ENCODE measurements around the gene ARPC4. TPM values are rescaled to one million over a fixed set of nuclear protein-coding genes. Genes with fewer than 3 reads are reported as not detected.

ARPC4 gene
- total RNA-seq, 1 experiment from 2014 or later: 143 TPM

DNA sequence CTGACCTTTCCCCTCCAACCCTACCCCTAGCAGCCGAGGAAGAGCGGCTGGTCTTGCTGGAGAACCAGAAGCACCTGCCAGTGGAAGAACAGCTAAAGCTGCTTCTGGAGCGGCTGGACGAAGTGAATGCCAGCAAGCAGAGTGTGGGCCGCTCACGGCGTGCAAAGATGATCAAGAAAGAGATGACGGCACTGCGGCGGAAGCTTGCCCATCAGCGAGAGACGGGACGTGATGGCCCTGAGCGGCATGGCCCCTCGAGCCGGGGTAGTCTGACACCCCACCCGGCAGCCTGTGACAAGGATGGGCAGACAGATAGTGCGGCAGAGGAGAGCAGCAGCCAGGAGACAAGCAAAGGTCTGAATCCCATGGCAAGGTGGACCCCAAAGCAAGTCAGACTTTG is 49.3 kb upstream of the ARPC4 start:
- no peaks in the 10 kb centered on the region for H3K4me1 Mint-ChIP-seq
- no peaks in the 10 kb centered on the region for H3K27me3 Mint-ChIP-seq (ENCODE audit: low read depth)
- ChIA-PET CTCF (interaction anchor here (0.6 kb wide), 1 partner anchor 17 kb away, joined by 3 read pairs; no protein-coding TSS in a partner anchor), POLR2A (no interaction called here)
- H3K36me3 Mint-ChIP-seq: peaks cover 81% of the 10 kb centered on the region
- DNase-seq (ENCODE audit: low spot score): no peak
- H3K9me3 Mint-ChIP-seq: no peaks in the 10 kb centered on the region
- H3K4me3 Mint-ChIP-seq: no peak overlapping the region
- H3K27ac Mint-ChIP-seq: no peak overlapping the region
- no peak for ATAC-seq
- TF ChIP-seq MXD4 (CRISPR knock-in tag; IDR thresholded peaks at IDR 0.05; ENCODE audit: borderline replicate concordance) (no peak), ZNF396 (CRISPR knock-in tag; IDR thresholded peaks at IDR 0.05; ENCODE audit: borderline replicate concordance) (no peak), ZNF423 (CRISPR knock-in tag; IDR thresholded peaks at IDR 0.05) (no peak), NFYB (CRISPR knock-in tag; conservative IDR thresholded peaks at IDR 0.05; ENCODE audit: low read depth) (no peak), NFE2L1 (CRISPR knock-in tag; IDR thresholded peaks at IDR 0.05) (no peak), ZBTB21 (CRISPR knock-in tag; IDR thresholded peaks at IDR 0.05; ENCODE audit: borderline replicate concordance) (no peak)

DNA sequence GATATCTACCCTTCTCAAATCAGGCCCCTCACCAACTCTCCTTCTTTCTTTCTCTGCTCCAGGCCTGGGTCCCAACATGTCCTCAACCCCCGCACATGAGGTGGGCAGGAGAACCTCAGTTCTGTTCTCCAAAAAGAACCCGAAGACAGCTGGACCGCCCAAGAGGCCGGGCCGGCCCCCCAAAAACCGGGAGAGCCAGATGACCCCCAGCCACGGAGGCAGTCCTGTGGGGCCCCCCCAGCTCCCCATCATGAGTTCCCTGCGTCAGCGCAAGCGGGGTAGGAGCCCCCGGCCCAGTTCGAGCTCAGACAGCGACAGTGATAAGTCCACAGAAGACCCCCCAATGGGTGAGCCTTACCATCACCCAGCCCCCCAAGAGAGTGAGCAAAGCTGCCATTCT is 48.7 kb upstream of the ARPC4 start:
- peaks cover 75% of the 10 kb centered on the region for H3K36me3 Mint-ChIP-seq
- peaks cover 3% of the 10 kb centered on the region for H3K4me1 Mint-ChIP-seq
- TF ChIP-seq EMX1 (CRISPR knock-in tag; IDR thresholded peaks at IDR 0.05) (no peak), NFYB (CRISPR knock-in tag; conservative IDR thresholded peaks at IDR 0.05; ENCODE audit: low read depth) (no peak)
- H3K4me3 Mint-ChIP-seq: no peak overlapping the region
- CTCF ChIA-PET: interaction anchor here (1.0 kb wide), 1 partner anchor 17 kb away, joined by 3 read pairs; no protein-coding TSS in a partner anchor
- no peaks in the 10 kb centered on the region for H3K27me3 Mint-ChIP-seq (ENCODE audit: low read depth)
- DNase-seq (ENCODE audit: low spot score): no peak
- ATAC-seq: no peak
- no peak overlapping the region for H3K27ac Mint-ChIP-seq
- no peaks in the 10 kb centered on the region for H3K9me3 Mint-ChIP-seq
- POLR2A ChIA-PET: no interaction called here

DNA sequence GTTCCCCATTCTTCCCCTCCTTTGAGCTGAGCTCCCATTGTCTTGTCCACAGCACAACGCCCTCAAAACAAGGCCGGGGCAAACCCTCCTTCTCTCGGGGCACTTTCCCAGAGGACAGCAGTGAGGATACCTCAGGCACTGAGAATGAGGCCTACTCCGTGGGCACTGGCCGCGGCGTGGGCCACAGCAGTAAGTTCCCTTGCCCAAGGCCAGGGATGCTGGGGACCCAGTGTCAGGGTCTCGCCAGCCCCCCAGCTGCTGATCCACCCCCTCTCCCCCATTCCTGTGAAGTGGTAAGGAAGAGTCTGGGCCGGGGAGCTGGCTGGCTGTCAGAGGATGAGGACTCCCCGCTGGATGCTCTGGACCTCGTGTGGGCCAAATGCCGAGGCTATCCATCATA is 47.4 kb upstream of the ARPC4 start:
- DNase-seq (ENCODE audit: low spot score) (no peak), ATAC-seq (no peak)
- Mint-ChIP-seq H3K9me3 (no peaks in the 10 kb centered on the region), H3K36me3 (peaks cover 63% of the 10 kb centered on the region), H3K4me3 (no peak overlapping the region), H3K27ac (no peak overlapping the region), H3K27me3 (ENCODE audit: low read depth) (no peaks in the 10 kb centered on the region), H3K4me1 (peaks cover 8% of the 10 kb centered on the region)
- TF ChIP-seq, protein P1, sequence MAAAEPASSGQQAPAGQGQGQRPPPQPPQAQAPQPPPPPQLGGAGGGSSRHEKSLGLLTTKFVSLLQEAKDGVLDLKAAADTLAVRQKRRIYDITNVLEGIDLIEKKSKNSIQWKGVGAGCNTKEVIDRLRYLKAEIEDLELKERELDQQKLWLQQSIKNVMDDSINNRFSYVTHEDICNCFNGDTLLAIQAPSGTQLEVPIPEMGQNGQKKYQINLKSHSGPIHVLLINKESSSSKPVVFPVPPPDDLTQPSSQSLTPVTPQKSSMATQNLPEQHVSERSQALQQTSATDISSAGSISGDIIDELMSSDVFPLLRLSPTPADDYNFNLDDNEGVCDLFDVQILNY (CRISPR knock-in tag; IDR thresholded peaks at IDR 0.05): no peak
- no peak for TF ChIP-seq ELF4 (CRISPR knock-in tag; IDR thresholded peaks at IDR 0.05; ENCODE audit: low read depth)
- no peak for TF ChIP-seq NFATC4 (CRISPR knock-in tag; IDR thresholded peaks at IDR 0.05)
- TF ChIP-seq MXD4 (CRISPR knock-in tag; IDR thresholded peaks at IDR 0.05; ENCODE audit: borderline replicate concordance): no peak
- no peak for TF ChIP-seq ZNF317 (CRISPR knock-in tag; IDR thresholded peaks at IDR 0.05; ENCODE audit: borderline replicate concordance, low read depth)
- TF ChIP-seq, protein P2, sequence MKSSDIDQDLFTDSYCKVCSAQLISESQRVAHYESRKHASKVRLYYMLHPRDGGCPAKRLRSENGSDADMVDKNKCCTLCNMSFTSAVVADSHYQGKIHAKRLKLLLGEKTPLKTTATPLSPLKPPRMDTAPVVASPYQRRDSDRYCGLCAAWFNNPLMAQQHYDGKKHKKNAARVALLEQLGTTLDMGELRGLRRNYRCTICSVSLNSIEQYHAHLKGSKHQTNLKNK (CRISPR knock-in tag; IDR thresholded peaks at IDR 0.05): no peak
- TF ChIP-seq FOXJ3 (CRISPR knock-in tag; IDR thresholded peaks at IDR 0.05; ENCODE audit: borderline replicate concordance): no peak
- no peak for TF ChIP-seq TCF7 (CRISPR knock-in tag; IDR thresholded peaks at IDR 0.05; ENCODE audit: low read depth)
- ChIA-PET CTCF (no interaction called here), POLR2A (no interaction called here)

DNA sequence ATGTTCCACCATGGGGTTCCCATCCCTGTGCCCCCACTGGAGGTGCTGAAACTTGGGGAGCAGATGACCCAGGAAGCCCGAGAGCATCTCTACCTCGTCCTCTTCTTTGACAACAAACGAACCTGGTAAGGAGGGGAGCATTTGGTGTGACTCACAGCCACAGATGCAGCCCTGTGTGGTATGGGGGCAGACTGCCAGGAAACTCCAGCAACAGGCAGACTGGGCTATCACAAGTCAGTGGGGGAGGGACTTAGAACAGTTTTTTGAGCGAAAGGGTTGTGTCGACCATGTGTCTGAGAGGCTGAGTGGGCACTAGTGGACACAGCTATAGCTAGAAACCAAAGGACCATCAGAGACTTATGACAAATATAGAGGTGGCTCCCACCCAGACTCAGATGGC is 46.6 kb upstream of the ARPC4 start:
- DNase-seq (ENCODE audit: low spot score): no peak
- peaks cover 11% of the 10 kb centered on the region for H3K4me1 Mint-ChIP-seq
- H3K27ac Mint-ChIP-seq: no peak overlapping the region
- no peak overlapping the region for H3K4me3 Mint-ChIP-seq
- no peak for ATAC-seq
- peaks cover 56% of the 10 kb centered on the region for H3K36me3 Mint-ChIP-seq
- no peaks in the 10 kb centered on the region for H3K9me3 Mint-ChIP-seq
- POLR2A ChIA-PET: no interaction called here
- H3K27me3 Mint-ChIP-seq (ENCODE audit: low read depth): no peaks in the 10 kb centered on the region
- CTCF ChIA-PET: no interaction called here
- TF ChIP-seq ZNF219 (CRISPR knock-in tag; IDR thresholded peaks at IDR 0.05; ENCODE audit: borderline replicate concordance) (no peak), FOXJ3 (CRISPR knock-in tag; IDR thresholded peaks at IDR 0.05; ENCODE audit: borderline replicate concordance) (no peak), CREM (CRISPR knock-in tag; IDR thresholded peaks at IDR 0.05) (no peak), KAT7 (CRISPR knock-in tag; IDR thresholded peaks at IDR 0.05; ENCODE audit: borderline replicate concordance) (no peak), FOXK1 (CRISPR knock-in tag; IDR thresholded peaks at IDR 0.05) (no peak), SMAD4 (CRISPR knock-in tag; IDR thresholded peaks at IDR 0.05) (no peak), ZNF121 (CRISPR knock-in tag; IDR thresholded peaks at IDR 0.05) (no peak)
- TF ChIP-seq, protein P3, sequence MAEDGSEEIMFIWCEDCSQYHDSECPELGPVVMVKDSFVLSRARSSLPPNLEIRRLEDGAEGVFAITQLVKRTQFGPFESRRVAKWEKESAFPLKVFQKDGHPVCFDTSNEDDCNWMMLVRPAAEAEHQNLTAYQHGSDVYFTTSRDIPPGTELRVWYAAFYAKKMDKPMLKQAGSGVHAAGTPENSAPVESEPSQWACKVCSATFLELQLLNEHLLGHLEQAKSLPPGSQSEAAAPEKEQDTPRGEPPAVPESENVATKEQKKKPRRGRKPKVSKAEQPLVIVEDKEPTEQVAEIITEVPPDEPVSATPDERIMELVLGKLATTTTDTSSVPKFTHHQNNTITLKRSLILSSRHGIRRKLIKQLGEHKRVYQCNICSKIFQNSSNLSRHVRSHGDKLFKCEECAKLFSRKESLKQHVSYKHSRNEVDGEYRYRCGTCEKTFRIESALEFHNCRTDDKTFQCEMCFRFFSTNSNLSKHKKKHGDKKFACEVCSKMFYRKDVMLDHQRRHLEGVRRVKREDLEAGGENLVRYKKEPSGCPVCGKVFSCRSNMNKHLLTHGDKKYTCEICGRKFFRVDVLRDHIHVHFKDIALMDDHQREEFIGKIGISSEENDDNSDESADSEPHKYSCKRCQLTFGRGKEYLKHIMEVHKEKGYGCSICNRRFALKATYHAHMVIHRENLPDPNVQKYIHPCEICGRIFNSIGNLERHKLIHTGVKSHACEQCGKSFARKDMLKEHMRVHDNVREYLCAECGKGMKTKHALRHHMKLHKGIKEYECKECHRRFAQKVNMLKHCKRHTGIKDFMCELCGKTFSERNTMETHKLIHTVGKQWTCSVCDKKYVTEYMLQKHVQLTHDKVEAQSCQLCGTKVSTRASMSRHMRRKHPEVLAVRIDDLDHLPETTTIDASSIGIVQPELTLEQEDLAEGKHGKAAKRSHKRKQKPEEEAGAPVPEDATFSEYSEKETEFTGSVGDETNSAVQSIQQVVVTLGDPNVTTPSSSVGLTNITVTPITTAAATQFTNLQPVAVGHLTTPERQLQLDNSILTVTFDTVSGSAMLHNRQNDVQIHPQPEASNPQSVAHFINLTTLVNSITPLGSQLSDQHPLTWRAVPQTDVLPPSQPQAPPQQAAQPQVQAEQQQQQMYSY (CRISPR knock-in tag; IDR thresholded peaks at IDR 0.05): no peak
- TF ChIP-seq, protein P4, sequence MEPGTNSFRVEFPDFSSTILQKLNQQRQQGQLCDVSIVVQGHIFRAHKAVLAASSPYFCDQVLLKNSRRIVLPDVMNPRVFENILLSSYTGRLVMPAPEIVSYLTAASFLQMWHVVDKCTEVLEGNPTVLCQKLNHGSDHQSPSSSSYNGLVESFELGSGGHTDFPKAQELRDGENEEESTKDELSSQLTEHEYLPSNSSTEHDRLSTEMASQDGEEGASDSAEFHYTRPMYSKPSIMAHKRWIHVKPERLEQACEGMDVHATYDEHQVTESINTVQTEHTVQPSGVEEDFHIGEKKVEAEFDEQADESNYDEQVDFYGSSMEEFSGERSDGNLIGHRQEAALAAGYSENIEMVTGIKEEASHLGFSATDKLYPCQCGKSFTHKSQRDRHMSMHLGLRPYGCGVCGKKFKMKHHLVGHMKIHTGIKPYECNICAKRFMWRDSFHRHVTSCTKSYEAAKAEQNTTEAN (CRISPR knock-in tag; IDR thresholded peaks at IDR 0.05): no peak
- TF ChIP-seq, protein P5, sequence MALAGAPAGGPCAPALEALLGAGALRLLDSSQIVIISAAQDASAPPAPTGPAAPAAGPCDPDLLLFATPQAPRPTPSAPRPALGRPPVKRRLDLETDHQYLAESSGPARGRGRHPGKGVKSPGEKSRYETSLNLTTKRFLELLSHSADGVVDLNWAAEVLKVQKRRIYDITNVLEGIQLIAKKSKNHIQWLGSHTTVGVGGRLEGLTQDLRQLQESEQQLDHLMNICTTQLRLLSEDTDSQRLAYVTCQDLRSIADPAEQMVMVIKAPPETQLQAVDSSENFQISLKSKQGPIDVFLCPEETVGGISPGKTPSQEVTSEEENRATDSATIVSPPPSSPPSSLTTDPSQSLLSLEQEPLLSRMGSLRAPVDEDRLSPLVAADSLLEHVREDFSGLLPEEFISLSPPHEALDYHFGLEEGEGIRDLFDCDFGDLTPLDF (CRISPR knock-in tag; IDR thresholded peaks at IDR 0.05): no peak
- TF ChIP-seq, protein P1 (CRISPR knock-in tag; IDR thresholded peaks at IDR 0.05): no peak

All from WTC11 (cell line).